GM19463 (cell line): ENCODE measurements around the gene DMRT3.

Experiments used
- ATAC-seq: cut with Tn5 transposase; IDR thresholded peaks from one replicate; pipeline ENCODE4 v1.9.1; 2021; ENCODE audit warnings: mild to moderate bottlenecking, moderate library complexity; ENCODE audit not compliant: unreplicated experiment

DMRT3 gene

GRCh38 chr9:976258-976942 is at the start of gene DMRT3:
TSS of gene DMRT3 (plus strand) at chr9:976655. CDS start at chr9:977002, 347 bp downstream.
- ATAC-seq = no peak

- no peak for ATAC-seq
Observed at GRCh38 chr9:926976-927375, 49.5 kb upstream of the DMRT3 start.

- peak; percentile 75 for ATAC-seq
Observed at GRCh38 chr9:928363-929042, 48.0 kb upstream of the DMRT3 start.

- ATAC-seq = no peak
Observed at GRCh38 chr9:929719-930118, 46.7 kb upstream of the DMRT3 start.

GRCh38 chr9:933356-933755 is 43.1 kb upstream of the DMRT3 start:
- ATAC-seq = no peak

- no peak for ATAC-seq
Observed at GRCh38 chr9:935348-935965, 41.0 kb upstream of the DMRT3 start.

- ATAC-seq = no peak
Observed at GRCh38 chr9:942805-943580, 33.5 kb upstream of the DMRT3 start.

- no peak for ATAC-seq
Observed at GRCh38 chr9:947985-948384, 28.5 kb upstream of the DMRT3 start.

GRCh38 chr9:948497-948896 is 28.0 kb upstream of the DMRT3 start:
- no peak for ATAC-seq

- ATAC-seq = no peak
Observed at GRCh38 chr9:950139-950538, 26.3 kb upstream of the DMRT3 start.

GRCh38 chr9:952546-952945 is 23.9 kb upstream of the DMRT3 start:
- no peak for ATAC-seq

- no peak for ATAC-seq
Observed at GRCh38 chr9:959105-959504, 17.4 kb upstream of the DMRT3 start.

- no peak for ATAC-seq
Observed at GRCh38 chr9:959914-960313, 16.5 kb upstream of the DMRT3 start.

- no peak for ATAC-seq
Observed at GRCh38 chr9:962023-962422, 14.4 kb upstream of the DMRT3 start.

GRCh38 chr9:965497-965896 is 11.0 kb upstream of the DMRT3 start:
- no peak for ATAC-seq

GRCh38 chr9:966870-967269 is 9.6 kb upstream of the DMRT3 start:
- no peak for ATAC-seq

- ATAC-seq = no peak
Observed at GRCh38 chr9:967436-967835, 9.0 kb upstream of the DMRT3 start.

GRCh38 chr9:967903-968641 is 8.4 kb upstream of the DMRT3 start:
- no peak for ATAC-seq

GRCh38 chr9:969310-970150 is 6.9 kb upstream of the DMRT3 start:
- no peak for ATAC-seq
